HG02610 (cell line): ENCODE results near the gene UPK1B.
"Not testable (repeated sequence)": the region's sequence is repeated elsewhere in the genome, so short reads cannot be mapped to it uniquely, and the experiment has no call there.

Experiments
- ATAC-seq: cut with Tn5 transposase; IDR thresholded peaks from one replicate; pipeline ENCODE4 v1.9.1; 2021; ENCODE audit warnings: mild to moderate bottlenecking, moderate library complexity; ENCODE audit not compliant: unreplicated experiment

The UPK1B gene

DNA sequence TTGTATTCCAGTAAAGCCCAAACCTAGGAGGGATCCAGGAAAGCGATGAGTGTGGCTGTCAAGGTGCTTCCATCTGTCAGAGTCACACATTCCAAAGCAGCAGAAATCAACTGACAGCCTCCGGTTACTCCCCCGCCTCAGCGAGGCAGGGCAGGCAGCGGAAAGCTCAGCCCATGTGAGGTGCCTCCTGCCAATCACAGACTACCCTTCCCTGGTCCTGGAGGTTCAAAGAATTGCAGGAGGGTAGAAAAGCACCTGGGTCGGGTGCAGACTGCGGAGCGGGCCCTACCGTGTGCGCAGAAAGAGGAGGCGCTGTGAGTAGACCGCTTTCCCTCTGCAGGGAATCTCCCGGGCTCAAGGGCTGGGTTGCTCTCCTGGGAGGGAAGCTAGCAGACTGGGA is at the start of gene UPK1B:
Gene UPK1B (plus strand): TSS at position 274 of the 400 bp plus-strand sequence. CDS start 13,144 bp downstream, outside the sequence.
- no peak for ATAC-seq

DNA sequence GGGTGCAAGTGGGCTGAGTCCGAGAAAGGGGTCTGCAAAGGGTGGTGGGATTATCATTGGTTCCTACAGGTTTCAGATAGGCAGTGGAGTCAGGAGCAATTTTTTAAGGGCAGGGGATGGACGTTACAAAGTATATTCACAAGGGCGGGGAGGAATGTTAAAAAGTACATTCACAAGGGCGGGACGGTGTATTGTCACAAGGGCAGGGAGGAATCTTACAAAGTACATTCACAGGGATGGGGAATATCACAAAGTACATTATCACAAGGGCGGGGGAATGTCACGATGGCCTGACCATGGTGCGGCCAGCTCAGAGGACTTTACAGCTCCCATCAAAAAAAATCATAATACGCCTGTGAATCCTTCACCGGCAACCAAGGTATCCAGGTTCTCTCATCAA is 48.1 kb upstream of the UPK1B start:
- no peak for ATAC-seq

DNA sequence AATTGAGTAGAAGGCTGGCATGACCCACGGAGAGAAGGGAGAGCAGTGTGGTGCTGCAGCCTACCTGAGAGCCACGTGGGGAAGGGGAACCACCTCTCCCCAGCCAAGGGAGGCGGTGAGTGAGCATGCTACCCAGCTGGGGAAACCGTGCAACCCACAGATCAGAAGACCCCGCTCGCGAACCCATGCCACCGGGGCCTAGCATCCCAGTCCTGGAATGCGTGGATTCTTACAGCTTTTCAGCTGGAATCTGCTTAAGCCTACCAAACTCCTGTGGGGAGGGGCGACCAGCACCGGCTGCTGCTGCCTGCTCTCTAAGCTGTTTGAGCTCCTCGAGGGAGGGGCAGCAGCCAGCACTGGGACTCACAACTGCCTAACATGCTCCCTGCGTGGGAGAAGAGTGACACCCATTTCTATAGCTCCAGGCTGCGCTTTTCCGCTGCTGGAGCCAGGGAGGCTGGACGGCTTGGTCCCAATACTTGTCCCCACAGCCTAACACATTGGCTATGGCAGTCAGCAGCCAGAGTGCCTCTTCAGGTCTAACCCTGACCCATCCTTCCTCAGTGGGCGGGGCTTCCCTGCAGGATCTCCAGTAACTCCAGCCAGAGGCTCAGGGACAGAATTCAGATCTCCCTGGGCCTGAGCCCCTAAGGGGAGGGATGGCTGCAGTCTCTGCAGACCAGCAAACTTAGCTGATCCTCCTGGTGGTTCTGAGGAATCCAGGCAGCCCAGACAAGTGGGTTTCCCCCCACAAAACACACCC is 47.5 kb upstream of the UPK1B start:
- ATAC-seq: no peak

DNA sequence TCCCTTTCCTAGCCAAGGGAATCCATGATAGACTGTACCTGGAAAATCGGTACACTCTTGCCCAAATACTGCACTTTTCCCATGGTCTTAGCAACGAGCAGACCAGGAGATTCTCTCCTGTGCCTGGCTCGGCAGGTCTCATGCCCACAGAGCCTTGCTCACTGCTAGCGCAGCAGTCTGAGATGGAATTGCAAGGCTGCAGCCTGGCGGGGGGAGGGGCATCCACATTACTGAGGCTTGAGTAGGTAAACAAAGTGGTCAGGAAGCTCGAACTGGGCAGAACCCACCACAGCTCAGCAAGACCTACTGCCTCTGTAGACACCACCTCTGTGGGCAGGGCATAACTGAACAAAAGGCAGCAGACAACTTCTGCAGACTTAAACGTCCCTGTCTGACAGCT is 43.1 kb upstream of the UPK1B start:
- not testable (repeated sequence) for ATAC-seq

DNA sequence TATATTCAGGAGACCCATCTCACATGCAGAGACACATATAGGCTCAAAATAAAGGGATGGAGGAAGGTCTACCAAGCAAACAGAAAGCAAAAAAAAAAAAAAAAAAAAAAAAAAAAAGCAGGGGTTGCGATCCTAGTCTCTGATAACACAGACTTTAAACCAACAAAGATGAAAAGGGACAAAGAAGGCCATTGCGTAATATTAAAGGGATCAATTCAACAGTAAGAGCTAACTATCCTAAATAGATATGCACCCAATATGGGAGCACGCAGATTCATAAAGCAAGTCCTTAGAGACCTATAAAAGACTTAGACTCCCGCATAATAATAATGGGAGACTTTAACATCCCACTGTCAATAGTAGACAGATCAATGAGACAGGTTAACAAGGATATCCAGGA is 41.1 kb upstream of the UPK1B start:
- ATAC-seq: not testable (repeated sequence)

DNA sequence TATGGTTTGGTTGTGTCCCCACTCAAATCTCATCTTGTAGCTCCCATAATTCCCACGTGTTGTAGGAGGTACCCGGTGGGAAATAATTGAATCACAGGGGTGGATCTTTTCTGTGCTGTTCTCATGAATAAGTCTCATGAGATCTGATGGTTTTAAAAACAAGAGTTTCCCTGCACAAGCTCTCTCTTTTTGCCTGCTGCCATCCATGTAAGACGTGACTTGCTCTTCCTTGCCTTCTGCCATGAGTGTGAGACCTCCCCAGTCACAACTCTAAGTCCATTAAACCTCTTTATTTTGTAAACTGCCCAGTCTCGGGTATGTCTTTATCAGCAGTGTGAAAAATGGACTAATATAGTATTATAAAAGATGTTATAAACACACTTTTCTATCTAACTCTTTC is 34.0 kb upstream of the UPK1B start:
- not testable (repeated sequence) for ATAC-seq

DNA sequence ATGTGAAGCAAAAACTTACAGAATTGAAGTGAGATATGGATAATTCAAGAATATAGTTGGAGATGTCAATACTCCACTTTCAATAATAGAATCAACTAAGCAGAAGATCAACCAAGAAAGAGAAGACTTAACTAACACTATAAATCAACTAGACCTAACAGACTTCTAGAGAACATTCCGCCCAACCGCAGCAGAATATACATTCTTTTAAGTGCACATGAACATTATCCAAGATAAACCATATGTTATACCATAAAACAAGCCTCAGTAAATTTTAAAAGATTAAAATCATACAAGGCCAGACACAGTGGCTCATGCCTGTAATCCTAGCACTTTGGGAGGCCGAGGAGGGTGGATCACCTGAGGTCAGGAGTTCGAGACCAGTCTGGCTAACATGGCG is 32.9 kb upstream of the UPK1B start:
- no peak for ATAC-seq

DNA sequence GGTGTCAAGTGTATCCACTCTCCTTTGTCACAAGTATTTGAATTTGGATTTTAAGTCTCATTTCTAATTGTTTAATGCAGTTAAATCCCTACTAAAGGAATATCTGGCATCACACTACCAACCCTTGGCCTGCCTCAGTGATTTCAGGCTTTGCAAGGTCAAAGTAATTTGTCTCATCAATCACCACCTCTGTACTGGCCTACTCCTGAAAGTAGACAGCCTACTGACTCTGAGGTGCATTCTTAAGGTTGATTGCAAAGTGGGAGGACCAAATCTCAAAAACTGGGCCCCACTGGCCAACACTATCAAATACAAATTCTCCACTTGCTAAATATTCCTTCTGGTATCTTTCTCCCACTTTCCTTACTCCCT is 28.3 kb upstream of the UPK1B start:
- no peak for ATAC-seq

DNA sequence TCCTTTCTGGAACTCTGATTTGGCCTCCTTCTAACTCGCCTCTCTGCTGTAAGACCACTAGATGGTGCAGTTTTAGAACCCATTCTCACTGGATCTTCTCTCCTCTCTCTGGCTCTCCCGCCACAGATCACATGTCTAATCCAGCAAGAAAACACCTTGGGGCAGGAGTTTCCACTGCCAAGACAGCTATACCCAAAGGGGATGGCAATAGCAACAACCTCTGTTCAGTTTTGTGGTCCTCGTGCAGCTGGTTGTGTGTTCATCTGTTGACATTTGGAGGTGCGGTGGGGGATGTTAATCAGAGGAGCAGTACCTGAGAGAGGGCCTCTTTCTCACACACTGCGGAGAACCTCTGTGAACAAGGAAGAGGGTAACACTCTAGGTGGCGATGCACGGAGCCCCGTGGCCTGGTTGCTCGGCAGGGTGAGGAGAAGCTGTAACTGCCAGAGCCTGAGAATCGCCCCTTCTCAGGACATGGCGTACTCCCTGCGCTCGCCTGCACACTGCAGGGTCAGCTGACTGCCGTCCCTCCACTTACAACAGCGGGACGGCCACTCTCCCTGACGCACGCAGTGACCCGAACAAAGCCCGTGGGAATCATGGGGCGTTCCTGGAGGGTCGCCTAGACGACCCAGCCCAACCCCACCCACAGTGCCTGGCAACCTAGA is 27.8 kb upstream of the UPK1B start, which contains the start of gene TEX55:
Gene TEX55 (plus strand): TSS at position 666 of the 668 bp plus-strand sequence. CDS start 25 bp downstream, outside the sequence.
- no peak for ATAC-seq

DNA sequence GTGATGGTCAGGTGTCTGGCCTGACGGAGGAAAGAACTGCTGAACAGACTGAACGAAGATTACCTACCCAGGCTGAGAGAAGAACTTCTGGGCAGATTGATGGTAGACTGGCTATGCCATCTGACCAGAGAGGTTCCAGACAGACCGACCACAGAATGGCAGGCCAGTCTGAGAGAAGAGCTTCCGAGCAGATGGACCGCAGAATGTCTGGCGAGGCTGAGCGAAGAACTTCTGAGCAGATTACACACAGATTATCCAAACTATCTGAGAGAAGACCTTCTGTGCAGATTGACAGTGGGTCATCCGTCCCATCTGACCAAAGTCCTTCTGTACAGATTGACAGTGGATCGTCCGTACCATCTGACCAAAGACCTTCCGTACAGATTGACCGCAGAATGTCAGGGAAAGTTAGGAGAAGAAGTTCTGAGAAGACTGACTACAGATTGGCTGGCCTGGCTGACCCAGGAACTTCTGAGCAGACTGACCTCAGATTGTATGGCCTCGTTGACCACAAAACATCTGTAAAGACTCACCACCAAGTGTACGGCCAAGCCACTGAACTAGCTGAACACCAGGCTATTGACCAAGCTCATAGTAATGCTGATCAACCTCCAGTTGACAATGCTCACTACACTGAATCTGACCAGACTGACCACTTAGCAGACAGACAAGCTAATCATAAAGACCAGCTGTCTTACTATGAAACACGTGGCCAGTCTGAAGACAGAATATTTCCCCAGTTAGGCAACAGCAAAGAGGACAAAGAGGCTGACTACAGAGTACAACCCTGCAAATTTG is 26.6 kb upstream of the UPK1B start:
- no peak for ATAC-seq

DNA sequence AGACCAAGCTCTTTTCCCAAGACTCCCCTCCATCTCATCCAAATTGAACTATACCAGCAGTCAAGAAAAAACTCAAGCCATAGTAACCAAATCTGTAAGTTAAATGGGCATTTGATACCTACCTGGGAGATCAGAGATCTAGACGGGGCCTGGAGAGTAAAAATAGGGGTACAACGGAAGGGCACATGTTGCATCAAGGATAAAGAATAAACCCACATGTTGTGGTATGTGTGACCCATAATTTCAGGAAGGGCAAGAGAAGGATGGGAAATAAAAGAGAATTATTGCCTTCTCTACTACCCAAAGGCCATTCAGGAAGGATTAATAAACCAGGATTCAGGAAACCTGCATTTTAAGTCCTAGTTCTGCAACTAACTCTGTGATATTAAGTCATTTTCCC is 25.9 kb upstream of the UPK1B start:
- no peak for ATAC-seq

DNA sequence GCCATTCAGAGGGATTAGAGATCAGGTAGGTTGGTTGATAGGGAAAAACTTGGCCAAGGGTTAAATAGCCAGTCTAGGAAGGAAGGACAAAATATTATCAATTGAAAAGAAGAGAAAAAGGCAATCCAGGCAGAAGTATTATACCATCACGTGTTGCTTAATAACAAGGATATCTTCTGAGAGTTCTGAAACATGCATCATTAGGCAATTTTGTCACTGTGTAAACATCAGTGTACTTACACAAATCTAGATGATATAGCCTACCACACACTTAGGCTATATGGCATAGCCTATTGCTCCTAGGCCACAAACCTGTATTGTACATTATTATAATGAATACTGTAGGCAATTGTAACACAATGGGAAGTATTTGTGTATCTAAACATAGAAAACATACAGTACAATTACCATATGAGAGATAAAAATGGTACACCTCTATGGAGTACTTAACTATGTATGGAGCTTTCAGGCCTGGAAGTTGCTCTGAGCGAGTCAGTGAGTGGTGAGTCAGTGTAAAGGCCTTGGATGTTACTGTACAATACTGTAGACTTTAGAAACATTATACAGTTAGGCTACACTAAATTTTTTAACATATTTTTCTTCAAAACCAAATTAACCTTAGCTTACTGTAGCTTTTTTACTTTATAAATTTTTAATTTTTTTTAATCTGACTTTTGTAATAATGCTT is 24.8 kb upstream of the UPK1B start:
- ATAC-seq: no peak

DNA sequence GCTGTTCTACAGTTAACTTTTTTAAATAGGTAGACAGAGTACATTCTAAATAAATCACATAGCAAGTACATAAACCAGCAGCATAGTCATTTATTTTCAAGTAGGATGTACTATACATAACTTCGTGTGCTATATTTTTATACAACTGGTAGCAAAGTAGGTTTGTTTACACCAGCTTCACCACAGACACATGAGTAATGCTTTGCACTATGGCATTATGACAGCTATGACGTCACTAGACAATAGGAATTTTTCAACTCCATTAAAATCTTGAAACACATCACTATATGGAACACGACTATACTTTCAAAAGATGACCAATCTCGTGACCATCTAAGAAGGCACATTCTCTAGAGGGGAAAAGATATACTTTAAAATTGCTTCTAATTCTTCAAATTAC is 23.9 kb upstream of the UPK1B start:
- no peak for ATAC-seq

DNA sequence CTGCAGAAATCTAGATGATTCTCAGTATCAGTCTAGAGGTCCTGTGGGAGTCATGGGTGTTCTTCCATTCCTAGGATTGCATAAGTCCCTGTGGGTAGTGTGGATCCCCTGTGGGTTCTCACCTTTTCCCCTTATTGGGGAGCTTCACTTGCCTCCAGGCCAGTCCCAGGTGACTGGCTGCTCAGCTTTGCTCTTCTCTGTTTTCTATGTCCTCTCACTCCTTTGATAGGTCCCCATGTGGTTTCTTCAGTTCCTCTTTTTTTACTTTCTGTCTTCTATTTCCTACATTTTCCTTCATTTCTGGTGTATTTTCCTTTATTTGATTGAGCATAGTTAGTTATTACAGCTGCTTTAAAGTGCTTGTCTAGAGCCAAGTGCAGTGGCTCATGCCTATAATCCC is 16.5 kb upstream of the UPK1B start:
- ATAC-seq: no peak

DNA sequence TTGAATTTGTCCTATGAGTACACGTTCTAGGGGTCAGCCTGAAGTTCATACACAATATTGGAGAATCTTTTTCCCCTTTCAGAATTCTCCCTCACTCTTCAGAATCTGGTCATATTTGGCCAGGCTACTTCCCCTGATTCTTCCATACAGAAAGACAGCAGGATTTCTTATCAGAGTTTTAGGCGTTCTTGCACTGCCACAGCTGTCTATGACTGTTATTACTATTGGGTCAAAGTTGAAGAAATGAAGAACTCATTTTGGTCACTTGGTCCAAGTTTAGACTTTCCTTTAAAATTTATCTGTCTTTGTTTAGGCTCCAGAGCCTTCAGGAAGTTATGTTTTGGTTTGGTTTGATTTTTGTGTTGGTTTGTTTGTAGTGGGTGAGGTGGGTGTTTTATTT is 15.4 kb upstream of the UPK1B start:
- no peak for ATAC-seq

DNA sequence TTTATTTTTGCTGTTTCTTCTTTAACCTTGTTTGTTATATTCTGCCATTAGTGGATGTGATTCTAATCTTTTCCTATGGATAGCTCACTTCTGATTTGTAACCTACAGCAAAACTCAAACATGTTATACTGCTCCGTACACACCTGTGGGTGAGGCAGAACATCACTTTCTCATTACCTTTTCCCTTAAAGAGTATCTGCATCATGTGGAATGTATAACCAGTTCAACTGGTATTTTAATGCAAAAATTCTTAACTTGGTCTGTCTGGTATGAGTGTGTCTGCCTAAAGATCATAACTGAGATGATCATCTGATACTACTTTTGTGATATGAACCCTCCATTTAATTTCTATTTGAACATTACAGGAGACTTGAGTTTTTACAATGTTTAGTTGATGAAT is 13.0 kb upstream of the UPK1B start:
- no peak for ATAC-seq

DNA sequence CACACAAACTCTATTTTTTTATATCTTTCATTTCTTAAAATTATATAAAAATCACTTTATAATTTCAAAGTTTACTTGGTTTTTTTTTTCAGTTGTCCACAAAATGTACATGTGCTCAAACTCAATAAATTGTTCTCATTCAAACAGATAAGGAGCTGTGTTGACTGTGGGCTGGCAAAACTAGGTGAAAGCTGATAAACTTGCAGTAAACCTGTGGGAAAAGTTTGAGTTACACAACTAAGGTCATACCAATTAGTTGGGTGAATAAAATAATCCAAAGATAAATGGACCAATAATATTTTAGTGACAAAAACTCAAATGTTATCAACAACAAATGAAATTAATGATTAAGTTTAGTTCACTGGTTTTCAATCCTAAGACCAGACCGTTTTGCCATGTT is 12.6 kb upstream of the UPK1B start:
- ATAC-seq: no peak

DNA sequence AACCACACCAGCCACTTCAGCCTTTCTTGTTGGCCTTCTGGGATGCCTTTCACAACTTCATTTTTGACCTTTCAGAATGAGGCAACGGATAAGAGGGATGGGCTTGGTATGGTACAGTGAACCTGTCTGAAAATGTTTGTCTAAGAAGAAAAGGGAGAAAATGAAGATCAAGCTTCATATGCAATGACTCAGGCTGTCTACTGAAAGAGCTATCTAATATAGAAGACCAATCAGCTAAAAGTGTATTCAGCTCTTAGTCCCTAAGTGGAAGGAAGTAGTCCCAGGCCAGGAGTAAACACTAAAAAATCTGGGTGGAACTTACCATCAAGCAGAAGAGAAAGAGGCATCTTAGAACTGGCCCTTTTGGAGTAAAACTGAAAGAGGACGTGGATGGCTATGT is 12.2 kb upstream of the UPK1B start:
- ATAC-seq: no peak

DNA sequence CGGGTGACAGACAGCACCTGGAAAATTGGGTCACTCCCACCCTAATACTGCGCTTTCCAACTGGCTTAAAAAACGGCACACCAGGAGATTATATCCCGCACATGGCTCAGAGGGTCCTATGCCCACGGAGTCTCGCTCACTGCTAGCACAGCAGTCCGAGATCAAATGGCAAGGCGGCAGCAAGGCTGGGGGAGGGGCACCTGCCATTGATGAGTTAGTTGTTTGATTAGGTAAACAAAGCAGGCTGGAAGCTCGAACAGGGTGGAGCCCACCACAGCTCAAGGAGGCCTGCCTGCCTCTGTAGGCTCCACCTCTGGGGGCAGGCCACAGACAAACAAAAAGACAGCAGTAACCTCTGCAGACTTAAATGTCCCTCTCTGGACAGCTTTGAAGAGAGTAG is 8.7 kb upstream of the UPK1B start:
- ATAC-seq: not testable (repeated sequence)

DNA sequence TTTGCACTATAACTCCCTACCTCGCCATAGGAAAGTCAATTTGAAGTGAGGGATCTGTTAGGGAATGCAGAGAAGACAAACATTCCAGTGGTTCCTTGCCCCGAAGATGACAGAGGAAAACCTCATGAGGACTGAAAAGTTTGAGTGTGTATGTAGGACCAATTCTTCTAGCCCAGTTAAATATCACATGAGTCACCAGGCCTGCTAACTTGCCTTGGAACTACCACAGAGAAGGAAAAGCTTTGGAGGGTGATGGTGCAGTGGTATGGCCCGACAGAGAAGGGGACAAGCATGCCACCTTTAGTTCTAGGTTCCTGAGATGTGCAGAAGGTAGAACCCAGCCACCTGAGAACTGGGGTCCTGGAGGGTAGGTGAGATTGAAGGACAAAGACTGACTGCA is 2.6 kb upstream of the UPK1B start:
- no peak for ATAC-seq
